IMR-90 (cell line): ENCODE measurements around the gene RRP1B.

Experiments used
- BHLHE40 ChIP-seq: fragments of 150-350 bp; IDR thresholded peaks from 2 replicates; pipeline ENCODE4 v1.6.1; 2016; ENCODE audit warnings: mild to moderate bottlenecking, low read depth, low read length
- CEBPB ChIP-seq: IDR thresholded peaks from 2 replicates; pipeline ENCODE4 v1.6.1; 2012; ENCODE audit warnings: low read depth, low read length, improper control_type of control experiment
- FOS ChIP-seq: fragments of 150-350 bp; IDR thresholded peaks from 2 replicates; pipeline ENCODE4 v1.6.1; 2016; ENCODE audit warnings: low read depth, low read length
- MAFK ChIP-seq: IDR thresholded peaks from 2 replicates; pipeline ENCODE4 v1.6.1; 2012; ENCODE audit warnings: low read depth, low read length, improper control_type of control experiment
- MAZ ChIP-seq: IDR thresholded peaks from 2 replicates; pipeline ENCODE4 v1.6.1; 2012; ENCODE audit warnings: low read depth, mild to moderate bottlenecking, low read length, improper control_type of control experiment, moderate library complexity, borderline replicate concordance
- MXI1 ChIP-seq: IDR thresholded peaks from 2 replicates; pipeline ENCODE4 v1.6.1; 2012; ENCODE audit warnings: low read depth, mild to moderate bottlenecking, low read length, moderate library complexity, borderline replicate concordance
- POLR2A ChIP-seq: IDR thresholded peaks from 2 replicates; pipeline ENCODE4 v1.6.1; 2012; ENCODE audit warnings: mild to moderate bottlenecking, low read depth, low read length
- RCOR1 ChIP-seq: IDR thresholded peaks from 2 replicates; pipeline ENCODE4 v1.6.1; 2012; ENCODE audit warnings: mild to moderate bottlenecking, low read length, improper control_type of control experiment; ENCODE audit not compliant: insufficient replicate concordance
- RFX5 ChIP-seq: IDR thresholded peaks from 2 replicates; pipeline ENCODE4 v1.8.0; 2012; ENCODE audit warnings: low read depth, mild to moderate bottlenecking, low read length, moderate library complexity
- TF ChIP-seq, protein P1 (sequence below): conservative IDR thresholded peaks from 2 replicates; pipeline ENCODE4 v1.5.1; 2012; ENCODE audit warnings: mild to moderate bottlenecking, low read depth, low read length, improper control_type of control experiment
- TF ChIP-seq, protein P2 (sequence below): fragments of 150-350 bp; IDR thresholded peaks from 2 replicates; pipeline ENCODE4 v1.6.1; 2017; ENCODE audit warnings: mild to moderate bottlenecking, antibody characterized with exemption, low read length, low read depth

DNA sequence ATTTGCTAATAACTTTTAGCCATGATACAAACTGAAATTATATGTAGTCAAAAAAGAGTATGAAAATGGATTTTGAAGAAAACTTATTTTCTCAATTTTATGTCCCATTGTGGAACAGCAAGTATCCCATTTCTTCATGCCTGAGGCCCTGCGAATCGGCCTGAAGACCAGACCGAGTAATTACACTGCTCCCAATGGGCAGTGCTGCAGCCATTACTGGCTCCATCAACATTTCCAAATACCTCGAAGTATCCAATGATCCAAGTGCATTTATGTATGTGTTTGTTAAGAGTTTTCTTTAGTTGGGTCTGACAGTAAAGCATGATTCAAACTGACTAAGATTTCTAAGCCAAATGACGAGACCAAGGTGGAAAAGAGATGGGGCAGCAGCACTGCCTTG lies 44.5 kb upstream of the RRP1B start:
- TF ChIP-seq, protein P1, sequence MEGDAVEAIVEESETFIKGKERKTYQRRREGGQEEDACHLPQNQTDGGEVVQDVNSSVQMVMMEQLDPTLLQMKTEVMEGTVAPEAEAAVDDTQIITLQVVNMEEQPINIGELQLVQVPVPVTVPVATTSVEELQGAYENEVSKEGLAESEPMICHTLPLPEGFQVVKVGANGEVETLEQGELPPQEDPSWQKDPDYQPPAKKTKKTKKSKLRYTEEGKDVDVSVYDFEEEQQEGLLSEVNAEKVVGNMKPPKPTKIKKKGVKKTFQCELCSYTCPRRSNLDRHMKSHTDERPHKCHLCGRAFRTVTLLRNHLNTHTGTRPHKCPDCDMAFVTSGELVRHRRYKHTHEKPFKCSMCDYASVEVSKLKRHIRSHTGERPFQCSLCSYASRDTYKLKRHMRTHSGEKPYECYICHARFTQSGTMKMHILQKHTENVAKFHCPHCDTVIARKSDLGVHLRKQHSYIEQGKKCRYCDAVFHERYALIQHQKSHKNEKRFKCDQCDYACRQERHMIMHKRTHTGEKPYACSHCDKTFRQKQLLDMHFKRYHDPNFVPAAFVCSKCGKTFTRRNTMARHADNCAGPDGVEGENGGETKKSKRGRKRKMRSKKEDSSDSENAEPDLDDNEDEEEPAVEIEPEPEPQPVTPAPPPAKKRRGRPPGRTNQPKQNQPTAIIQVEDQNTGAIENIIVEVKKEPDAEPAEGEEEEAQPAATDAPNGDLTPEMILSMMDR: no peak
- TF ChIP-seq POLR2A (no peak), MAZ (no peak), RCOR1 (no peak), FOS (no peak), BHLHE40 (no peak), RFX5 (no peak), MXI1 (no peak), MAFK (no peak), CEBPB (no peak)
- TF ChIP-seq, protein P2, sequence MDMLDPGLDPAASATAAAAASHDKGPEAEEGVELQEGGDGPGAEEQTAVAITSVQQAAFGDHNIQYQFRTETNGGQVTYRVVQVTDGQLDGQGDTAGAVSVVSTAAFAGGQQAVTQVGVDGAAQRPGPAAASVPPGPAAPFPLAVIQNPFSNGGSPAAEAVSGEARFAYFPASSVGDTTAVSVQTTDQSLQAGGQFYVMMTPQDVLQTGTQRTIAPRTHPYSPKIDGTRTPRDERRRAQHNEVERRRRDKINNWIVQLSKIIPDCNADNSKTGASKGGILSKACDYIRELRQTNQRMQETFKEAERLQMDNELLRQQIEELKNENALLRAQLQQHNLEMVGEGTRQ: no peak
